Type B pancreatic cell (in vitro differentiated cells): ENCODE measurements around the gene AMELX. TPM values are rescaled to one million over a fixed set of nuclear protein-coding genes. Genes with fewer than 3 reads are reported as not detected.

Experiments
- DNase-seq: peaks from one replicate; pipeline ENCODE4 v3.0.0; 2021; ENCODE audit warnings: mixed read lengths; ENCODE audit not compliant: unreplicated experiment; ENCODE audit errors: extremely low spot score
- H3K27ac Mint-ChIP-seq: 2 replicates; pipeline ENCODE4 v1.8.0; 2021; ENCODE audit warnings: mild to moderate bottlenecking, mixed read lengths
- H3K27me3 Mint-ChIP-seq: 2 replicates; pipeline ENCODE4 v1.8.0; 2021; ENCODE audit warnings: mixed read lengths
- H3K36me3 Mint-ChIP-seq: 2 replicates; pipeline ENCODE4 v1.8.0; 2021; ENCODE audit warnings: mixed read lengths
- H3K4me1 Mint-ChIP-seq: one replicate; pipeline ENCODE4 v1.8.0; 2021; ENCODE audit warnings: mixed read lengths; ENCODE audit not compliant: unreplicated experiment
- H3K4me3 Mint-ChIP-seq: 2 replicates; pipeline ENCODE4 v1.8.0; 2021; ENCODE audit warnings: mild to moderate bottlenecking, mixed read lengths
- H3K9me3 Mint-ChIP-seq: 2 replicates; pipeline ENCODE4 v1.8.0; 2021; ENCODE audit warnings: mixed read lengths
- total RNA-seq: library from RNA; stranded (reverse); gene quantifications from 2 replicates; pipeline ENCODE4 v1.2.1, GENCODE V29; 2021; ENCODE audit warnings: low replicate concordance
- TF ChIP-seq, protein P1 (sequence below): fragments of 200-600 bp; sonication (generic); conservative IDR thresholded peaks from 2 replicates; pipeline ENCODE4 v1.5.0; 2021; ENCODE audit warnings: antibody characterized with exemption, mild to moderate bottlenecking

The AMELX gene
- total RNA-seq, 1 donor from 2014 or later = not detected

GRCh38 chrX:11269006-11269405, 24.2 kb upstream of the AMELX start:
- no peak for DNase-seq
- Mint-ChIP-seq H3K4me3 (no peak overlapping the region), H3K36me3 (no peaks in the 10 kb centered on the region), H3K27ac (no peak overlapping the region), H3K9me3 (no peaks in the 10 kb centered on the region), H3K4me1 (peaks cover 7% of the 10 kb centered on the region), H3K27me3 (no peaks in the 10 kb centered on the region)
- TF ChIP-seq, protein P1, sequence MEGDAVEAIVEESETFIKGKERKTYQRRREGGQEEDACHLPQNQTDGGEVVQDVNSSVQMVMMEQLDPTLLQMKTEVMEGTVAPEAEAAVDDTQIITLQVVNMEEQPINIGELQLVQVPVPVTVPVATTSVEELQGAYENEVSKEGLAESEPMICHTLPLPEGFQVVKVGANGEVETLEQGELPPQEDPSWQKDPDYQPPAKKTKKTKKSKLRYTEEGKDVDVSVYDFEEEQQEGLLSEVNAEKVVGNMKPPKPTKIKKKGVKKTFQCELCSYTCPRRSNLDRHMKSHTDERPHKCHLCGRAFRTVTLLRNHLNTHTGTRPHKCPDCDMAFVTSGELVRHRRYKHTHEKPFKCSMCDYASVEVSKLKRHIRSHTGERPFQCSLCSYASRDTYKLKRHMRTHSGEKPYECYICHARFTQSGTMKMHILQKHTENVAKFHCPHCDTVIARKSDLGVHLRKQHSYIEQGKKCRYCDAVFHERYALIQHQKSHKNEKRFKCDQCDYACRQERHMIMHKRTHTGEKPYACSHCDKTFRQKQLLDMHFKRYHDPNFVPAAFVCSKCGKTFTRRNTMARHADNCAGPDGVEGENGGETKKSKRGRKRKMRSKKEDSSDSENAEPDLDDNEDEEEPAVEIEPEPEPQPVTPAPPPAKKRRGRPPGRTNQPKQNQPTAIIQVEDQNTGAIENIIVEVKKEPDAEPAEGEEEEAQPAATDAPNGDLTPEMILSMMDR = no peak

- Mint-ChIP-seq H3K9me3 (no peaks in the 10 kb centered on the region), H3K36me3 (no peaks in the 10 kb centered on the region)
These were observed 23.2 kb upstream of the AMELX start for GRCh38 chrX:11269996-11270395.

DNA sequence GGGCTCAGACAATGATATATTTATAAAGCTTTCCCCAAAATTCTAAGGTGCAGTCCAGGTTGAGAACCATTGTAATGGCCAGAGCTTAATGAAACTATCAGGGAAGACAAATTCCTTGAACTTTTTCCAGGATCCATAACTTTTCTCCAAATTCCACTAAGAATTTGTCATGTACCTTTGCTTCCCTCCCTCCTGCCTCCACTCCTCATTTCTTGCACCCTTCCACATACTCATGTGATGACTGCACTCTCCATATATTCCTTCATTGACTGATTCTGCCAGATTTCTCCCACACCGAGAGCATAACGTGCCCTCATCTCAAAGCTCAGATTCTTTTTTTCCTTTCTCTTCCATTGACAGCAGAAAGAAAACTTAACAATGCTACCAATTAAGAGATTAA, 20.9 kb upstream of the AMELX start:
- Mint-ChIP-seq H3K36me3 (no peaks in the 10 kb centered on the region), H3K9me3 (no peaks in the 10 kb centered on the region), H3K4me3 (no peak overlapping the region), H3K4me1 (peaks cover 5% of the 10 kb centered on the region), H3K27ac (no peak overlapping the region), H3K27me3 (no peaks in the 10 kb centered on the region)
- no peak for DNase-seq
- TF ChIP-seq, protein P1 = no peak

More at GRCh38 chrX:11269996-11270395, 23.2 kb upstream of the AMELX start:
- Mint-ChIP-seq H3K4me3 (no peak overlapping the region), H3K27ac (no peak overlapping the region), H3K27me3 (no peaks in the 10 kb centered on the region), H3K4me1 (peaks cover 7% of the 10 kb centered on the region)
- TF ChIP-seq, protein P1 = no peak
- no peak for DNase-seq

GRCh38 chrX:11272863-11273262, 20.4 kb upstream of the AMELX start:
- no peaks in the 10 kb centered on the region for H3K9me3 Mint-ChIP-seq
- no peak overlapping the region for H3K4me3 Mint-ChIP-seq
- TF ChIP-seq, protein P1 = no peak
- no peaks in the 10 kb centered on the region for H3K4me1 Mint-ChIP-seq
- DNase-seq = no peak
- H3K27me3 Mint-ChIP-seq = no peaks in the 10 kb centered on the region
- H3K27ac Mint-ChIP-seq = no peak overlapping the region
- H3K36me3 Mint-ChIP-seq = no peaks in the 10 kb centered on the region

DNA sequence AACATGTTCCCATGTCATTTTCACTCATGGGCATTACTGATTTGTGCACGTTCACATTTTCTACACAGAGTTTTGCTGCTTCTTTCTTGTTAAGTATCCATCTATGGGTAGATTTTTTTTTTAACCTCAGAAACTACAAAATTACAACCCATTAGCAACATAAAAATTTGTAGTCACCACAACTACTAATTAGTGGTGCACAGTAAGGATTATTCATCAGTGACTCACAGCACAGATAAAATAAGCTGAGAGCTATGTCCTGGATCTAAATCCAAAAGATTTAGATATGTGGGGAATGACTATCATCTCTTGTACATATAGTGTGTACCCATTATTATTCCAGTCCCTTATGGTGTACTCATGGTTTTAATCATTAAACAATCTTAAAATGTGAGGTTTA, 19.7 kb upstream of the AMELX start:
- Mint-ChIP-seq H3K4me3 (no peak overlapping the region), H3K9me3 (no peaks in the 10 kb centered on the region), H3K4me1 (no peaks in the 10 kb centered on the region), H3K27me3 (no peaks in the 10 kb centered on the region), H3K27ac (no peak overlapping the region), H3K36me3 (no peaks in the 10 kb centered on the region)
- TF ChIP-seq, protein P1 = no peak
- no peak for DNase-seq

DNA sequence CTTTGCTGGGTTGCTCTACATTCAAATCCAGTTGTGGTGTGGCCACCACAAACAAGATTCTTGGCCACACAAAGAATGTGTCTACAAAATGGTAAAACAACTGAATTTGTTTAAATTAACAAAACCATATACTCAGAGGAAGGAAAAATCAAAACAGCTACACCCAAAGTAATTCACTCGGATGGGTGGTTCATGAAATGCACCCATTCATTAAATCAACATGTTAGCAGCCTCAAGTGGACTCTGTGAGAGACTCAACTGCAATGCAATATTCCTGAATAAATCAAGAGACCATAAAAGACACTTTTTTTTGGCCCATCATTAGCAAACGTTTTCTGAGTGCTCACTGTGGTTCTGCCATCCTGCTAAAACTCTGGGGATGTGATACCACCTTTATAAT, 11.2 kb upstream of the AMELX start:
- TF ChIP-seq, protein P1 = no peak
- Mint-ChIP-seq H3K4me3 (no peak overlapping the region), H3K36me3 (no peaks in the 10 kb centered on the region), H3K4me1 (no peaks in the 10 kb centered on the region), H3K27ac (no peak overlapping the region), H3K27me3 (no peaks in the 10 kb centered on the region), H3K9me3 (no peaks in the 10 kb centered on the region)
- DNase-seq = no peak
